CD4-positive, alpha-beta T cell treated with Interleukin-4 for 1 hour (primary cell): Measurements from ENCODE around the gene BUD23.
"Not testable (repeated sequence)": the region's sequence is repeated elsewhere in the genome, so short reads cannot be mapped to it uniquely, and the experiment has no call there.

Experiments used
- DNase-seq, 2 donors: peaks; one replicate each; pipeline ENCODE4 v3.0.0-alpha.2; 2020 to 2022

Gene BUD23

DNA sequence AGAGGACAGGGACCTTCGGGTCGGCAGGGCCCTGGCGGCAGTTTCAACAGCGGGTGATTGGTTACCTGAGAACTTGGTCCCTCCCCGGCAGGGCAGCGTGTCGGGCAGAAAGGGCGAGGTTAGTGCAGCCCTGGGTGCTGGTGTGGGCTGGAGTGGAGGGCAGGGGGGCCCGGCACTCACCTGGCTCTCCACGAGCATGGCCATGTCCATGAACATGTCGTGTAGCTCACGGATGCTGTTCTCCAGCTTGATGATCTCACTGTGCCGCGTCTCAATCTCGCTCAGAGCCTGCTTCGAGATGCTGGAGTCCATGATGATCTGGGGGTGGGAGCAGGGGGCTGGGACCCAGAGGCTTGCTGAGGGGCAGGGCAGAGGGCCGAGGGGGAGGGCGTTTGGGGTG lies 19.3 kb downstream of the BUD23 start:
- DNase-seq, result no peak

DNA sequence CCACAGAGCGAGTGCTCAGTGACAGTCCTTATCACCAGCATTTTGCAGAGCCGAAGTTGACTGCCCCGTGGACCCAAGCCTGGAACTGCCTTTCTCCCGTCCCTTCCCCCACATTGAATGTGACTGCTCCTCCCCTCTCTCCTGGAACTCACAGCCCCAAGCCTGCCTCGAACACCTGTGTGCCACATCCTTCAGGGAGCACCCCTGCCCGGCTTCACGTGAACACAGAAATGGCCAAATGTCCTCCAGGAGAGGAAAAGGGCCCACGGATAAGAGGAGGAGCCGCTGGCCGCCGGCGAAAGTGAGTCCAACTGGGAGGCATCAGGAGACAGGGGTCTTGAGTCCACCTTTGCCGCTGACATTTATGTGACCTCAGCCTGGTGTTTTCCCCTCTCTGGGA lies 19.8 kb downstream of the BUD23 start:
- no peak for DNase-seq

DNA sequence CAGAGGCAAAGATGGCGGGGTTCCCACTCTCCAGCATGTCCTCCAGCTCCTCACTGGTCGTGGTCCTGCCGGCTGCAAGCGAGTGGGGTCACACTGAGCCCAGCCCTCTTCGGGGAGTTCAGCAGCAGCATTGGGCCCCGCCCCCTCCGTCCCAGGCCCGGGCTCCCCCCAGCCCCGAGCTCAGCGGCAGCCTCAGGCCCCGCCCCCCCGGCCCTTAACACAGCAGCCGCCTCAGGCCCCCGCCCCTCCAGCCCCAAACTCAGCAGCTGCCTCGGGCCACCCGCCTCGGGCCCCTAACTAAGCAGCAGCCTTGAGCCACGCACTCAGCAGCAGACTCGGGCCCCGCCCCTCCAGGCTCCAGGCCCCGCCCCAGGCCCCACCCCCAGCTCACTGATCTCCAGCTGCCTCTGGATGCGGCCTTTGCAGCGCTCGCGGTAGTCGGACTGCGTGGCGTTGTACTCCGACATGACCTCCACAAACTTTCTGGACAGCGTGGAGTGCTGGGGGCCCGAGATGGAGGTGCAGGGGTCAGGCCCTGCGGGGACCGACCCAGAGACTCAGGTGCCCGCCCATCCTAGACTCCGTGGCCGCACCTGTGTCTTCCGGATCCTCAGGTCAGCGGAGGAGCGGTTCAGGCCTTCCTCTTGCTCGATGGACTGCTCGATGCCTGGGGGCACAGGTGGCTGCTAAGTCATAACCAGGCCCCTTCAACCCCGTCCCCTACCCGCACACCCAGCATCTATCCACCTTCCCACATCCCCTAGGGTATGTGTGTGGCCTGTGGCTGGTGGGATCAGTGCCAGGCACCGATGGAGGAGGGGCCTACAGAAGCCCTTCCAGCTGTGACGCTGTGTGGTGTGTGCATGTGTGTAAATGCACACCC lies 20.6 kb downstream of the BUD23 start:
- peak; percentile 31 to 41 for DNase-seq

DNA sequence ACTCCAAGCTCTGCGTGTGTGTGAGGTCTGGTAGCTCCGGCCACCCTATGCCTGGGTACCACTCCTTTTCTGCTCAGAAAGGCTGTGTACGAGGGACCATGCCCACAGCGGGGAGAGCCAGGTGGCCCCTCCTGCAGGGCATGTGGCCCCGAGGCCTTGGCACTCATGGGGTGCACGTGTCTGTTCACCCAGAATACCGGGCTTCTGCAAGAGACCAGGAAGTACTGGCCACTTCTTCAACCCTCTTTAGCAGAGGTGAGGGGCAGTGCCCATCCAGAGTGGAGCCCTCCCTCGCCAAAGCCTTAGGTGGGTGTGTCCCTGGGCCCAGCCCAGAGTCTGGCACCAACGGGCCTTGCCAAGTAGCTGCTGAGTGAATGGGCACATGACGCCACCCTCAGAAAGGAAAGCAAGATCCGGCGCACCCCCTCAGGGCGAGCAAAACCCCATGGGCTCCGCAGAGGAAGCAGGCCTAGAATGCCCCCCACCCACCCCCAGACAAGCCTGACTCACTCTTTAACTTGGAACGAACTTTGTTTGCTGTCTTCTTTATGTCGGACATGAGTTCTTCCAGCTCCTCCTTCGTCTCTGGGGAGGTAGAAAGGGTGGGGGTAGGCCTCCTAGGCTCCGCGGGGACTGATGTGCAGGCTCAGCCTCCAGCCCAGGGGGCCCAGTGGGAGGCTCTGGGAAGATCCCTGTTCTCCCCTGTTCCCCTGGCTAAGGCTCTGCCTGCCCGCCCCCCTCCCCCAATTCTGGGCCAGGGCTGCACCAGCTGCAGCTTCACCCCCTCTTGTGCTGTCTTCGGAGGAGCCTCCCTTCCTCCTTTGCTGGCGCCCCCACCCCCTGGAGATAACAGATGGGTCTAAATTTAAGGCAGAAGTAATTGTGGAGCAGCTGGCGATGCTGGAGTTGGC lies 21.5 kb downstream of the BUD23 start:
- DNase-seq, result no peak

DNA sequence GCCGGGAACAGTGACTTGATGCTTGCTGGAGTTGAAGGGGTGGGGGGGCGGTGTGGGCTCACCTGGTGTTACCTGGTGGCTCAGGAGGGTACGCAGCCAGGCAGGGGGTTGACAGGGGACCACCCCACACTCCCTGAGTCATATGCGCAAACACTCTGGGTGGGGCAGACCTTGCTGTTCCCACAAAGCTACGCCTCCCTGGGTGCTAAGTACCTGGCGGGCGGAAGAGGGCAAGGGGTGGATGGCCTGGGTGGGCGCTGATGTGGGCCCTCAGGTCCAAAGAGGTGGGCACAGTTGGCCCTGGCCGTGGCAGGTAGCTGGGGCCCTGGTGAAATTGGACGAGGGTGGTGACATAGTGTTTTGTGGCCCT lies 22.1 kb downstream of the BUD23 start:
- DNase-seq, result no peak

DNA sequence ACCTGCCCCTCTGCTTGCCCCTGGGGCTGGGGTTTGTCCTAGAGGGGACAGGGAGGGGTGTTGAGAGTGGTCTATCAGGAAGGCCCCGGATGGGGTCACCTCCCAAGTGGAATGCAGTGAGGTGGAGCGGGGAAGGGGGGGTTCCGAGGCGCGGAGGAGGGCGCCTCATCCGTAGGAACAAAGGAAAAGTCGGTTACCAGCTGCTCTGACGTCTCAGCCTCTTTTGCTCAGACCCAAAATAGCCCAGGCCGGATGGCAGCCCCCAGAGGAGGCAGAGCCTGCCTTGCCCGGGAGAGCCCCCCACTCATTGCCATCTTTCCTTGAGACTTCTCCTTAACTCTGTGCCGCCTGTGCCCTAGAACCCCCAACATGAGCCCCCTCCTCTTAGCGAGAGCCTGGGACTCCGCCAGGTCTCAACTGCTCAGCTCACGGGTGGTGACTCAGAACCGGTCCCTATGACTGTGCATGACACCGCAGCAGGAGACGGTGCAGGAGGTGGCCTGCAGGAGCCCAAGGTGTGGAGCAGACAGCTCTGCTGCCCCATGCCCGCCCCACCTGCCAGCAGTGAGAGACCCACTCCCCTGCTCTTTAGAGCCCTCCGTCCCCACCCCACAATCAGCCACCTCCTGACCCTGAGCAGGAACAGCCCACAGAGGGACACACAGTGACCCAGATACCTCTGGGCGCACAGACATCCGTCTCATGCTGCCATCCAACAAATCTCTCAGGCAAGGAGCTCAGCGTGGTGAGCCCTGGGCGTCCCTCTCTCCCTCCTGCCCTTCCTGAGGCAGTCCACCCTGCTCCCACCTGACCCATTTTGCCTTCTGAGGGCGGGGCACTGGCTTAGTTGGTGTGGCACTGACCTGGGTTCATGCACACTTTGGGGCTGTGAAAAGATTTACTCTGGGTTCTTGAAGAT lies 23.0 kb downstream of the BUD23 start:
- no peak for DNase-seq

DNA sequence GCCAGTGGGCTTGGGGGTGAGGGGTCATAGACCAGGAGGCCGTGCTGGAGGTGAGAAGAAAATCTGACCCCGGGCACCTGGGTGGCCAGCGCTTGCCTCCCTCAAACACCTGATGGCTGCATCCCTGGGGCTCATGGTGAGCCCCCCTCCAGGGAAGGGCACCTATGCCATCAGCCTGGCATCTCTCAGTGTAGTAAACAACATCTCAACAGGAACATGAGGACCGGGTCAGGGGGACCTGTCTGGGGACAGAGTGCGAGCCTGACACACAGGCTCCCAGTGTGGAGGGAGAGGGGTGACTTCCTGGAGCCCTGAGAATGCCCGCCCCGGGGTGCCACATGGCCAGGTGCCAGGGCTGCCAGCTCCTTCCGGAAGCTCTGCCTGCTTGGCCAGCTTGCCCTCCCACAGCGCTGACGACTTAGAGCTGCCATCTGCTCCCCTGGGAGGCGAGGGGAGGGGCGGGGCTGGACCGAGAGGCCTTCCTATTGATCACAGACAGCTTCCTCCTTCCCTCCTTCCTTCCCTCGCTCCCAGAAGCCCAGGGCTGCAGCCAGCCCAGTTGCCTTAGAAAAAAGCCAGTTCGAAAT lies 23.7 kb downstream of the BUD23 start:
- DNase-seq, result peak; percentile 14 to 35

DNA sequence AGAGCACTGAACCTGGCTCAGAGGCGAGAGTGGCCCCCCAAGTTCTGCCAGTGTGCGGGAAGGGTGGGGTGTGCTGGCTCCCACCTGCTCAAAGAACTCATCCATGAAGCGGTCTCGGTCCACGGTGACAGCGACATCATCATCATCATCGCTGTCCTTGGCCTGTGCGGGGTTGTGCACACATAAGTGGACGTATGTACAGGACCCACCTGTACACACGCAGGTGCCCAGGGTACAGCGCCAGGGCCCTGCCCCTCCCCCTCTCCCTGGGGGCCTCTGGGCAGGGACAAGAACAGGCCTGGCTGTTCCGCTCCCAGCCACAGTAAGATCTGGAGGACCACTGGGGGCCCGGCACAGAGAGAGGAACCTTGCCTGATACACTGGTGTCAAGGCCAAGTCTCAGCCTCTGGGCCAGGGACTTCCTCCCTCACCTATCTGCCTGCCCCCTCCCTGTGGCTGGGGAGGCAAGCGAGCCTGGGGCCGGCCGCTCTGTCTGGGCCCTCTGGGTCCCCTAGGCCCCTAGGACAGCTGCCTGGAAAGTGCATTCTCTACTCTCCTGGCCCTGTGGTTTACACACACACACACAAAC lies 25.7 kb downstream of the BUD23 start:
- DNase-seq, result no peak

DNA sequence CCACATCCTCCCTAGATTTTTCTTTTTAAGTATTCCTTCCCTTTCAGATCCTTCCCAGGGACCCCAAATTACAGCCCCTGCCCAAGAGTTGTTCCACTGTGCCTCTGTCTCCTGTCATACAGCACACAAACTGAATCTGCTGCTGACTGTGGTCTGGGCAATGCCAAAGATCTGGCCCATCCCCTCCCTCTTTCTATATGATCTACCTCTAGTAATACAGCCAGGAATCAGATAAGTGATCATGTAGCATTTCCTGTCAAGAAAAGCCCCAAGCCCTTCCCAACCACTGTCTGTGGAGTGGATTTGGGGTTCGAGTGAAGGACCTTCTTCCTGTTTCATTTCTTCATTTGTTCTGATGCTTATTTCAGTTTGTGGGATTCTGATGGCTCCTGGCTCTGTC lies 29.4 kb downstream of the BUD23 start:
- DNase-seq, result no peak

DNA sequence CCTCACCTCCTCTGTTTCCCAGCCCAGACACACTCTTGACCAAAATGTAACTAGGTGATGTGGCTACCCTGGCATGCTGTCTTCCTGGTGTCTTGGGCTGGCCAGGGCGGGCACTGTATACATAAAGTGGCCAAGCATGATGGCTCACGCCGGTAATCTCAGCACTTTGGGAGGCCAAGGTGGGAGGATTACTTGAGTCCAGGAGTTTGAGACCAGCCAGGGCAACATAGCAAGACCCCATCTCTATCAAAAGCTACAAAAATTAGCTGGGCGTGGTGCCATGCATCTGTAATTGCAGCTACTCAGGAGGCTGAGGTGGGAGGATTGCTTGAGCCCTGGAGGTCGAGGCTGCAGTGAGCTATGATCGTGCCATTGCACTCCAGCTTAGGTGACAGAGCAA lies 29.9 kb downstream of the BUD23 start:
- not testable (repeated sequence) for DNase-seq

DNA sequence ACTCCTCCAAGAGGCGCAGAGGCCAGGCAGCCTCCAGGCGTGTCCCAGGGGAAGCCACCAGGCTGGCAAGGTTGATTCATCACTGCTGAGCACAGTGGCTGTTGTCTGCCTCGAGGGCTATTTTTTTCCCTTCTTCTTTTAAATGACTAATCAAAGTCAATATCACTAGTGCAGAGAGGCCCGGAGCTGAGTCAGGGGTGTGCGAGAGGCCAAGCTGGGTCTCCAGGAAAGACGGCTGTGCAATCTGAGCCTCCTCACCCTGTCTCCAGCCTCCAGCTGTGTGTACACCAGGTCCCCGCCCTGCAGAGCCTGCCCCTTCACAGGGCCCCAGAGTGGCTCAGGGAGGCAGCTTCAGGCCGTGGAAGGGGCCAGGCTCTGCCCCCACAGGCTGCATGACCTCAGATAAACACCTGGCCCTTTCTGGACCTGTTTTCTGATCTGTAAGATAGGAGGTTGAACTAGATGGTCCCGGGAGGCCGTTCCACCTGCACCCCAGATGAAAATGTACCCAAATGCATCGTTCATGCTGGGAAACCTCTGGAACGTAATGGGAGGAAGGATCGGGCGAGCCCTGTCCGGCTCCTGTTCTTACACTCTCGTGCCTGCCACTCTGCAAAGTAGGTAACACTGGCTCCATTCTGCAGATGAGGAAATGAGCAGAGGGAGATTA lies 32.4 kb downstream of the BUD23 start:
- peak in 1 of 2 donors; percentile 17 for DNase-seq

DNA sequence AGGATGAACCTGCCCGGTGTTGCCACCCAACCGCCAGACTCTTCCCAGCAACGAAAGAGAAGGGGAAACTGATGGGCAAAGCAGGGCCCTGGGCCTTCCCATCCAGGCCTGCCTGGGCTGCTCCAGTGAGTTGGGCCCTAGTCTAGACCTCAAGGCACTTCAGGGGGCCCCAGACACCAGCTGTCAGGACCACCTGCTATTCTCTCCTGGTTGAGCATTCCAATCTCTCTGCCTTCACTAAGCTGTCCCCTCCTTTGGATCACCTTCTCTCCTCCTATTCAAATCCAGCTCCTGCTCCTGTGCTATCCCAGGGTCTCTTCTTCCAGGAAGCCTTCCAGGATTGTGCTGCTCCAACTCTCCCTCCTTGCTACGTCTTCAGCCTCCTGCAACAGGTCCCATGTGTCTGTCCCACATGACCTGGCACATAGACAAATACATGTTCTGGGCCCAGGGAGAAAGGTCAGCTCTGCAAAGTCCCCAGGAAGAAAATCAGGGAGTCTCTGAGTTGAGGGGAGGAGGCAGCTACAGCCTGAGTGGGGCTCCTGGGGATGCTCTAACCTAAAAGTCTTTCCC lies 33.0 kb downstream of the BUD23 start:
- no peak for DNase-seq

DNA sequence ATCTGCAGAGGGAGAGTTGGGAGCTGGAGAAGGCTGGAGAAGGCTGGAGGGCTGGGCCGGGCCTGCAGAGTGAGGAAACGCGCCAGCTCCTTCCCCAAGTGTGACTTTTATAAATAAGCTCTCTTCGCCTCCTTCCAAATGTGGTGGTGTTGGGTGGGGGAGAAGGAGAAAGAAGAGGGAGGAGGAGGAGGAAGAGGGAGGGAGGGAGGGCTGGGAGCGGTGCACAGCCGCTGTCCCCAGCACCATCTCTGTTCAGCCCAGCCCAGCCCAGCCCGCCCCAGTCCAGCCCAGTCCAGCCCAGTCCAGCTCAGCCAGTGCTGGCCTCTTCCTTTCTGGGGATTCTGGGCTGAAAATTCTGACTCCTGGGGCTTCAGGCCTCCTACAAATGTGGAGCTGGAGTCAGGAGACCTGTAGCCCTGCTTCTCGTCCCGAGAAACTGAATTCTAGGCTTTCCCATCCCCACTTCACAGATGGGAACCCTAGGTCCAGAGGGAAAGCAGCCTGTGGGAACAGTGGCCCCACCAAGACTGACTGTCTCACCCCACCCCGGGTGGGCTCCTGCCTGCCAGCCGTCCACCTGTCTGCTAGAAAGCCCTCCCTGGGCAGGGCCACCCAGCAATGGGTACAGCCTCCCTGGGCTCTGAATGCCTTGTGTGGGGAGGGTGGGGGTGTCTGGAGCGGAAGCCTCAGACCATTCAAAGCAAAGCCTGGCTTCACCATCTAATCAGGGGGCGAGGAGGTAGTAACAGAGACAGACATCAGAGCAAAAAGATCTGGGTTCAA lies 33.8 kb downstream of the BUD23 start:
- no peak for DNase-seq

DNA sequence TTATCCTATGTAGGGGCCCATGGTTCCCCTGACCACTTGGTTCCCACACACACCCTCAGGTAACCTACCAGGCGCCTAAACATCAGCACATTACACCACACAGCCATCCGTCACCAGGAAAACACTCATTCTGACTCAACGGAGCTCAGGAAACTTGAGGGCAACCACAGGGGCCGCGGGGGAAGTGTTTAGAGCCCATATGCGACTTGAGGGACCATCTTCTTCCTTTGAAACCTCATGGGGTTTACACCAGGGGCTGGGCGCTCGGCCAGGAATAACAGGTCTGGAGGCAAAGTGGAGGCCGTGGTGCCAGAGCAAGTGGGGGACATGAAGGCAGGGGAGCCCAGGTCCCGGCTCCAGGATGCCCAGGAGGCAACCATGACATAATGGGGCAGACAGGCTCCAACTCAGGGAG lies 34.6 kb downstream of the BUD23 start:
- peak; percentile 74 to 76 for DNase-seq

DNA sequence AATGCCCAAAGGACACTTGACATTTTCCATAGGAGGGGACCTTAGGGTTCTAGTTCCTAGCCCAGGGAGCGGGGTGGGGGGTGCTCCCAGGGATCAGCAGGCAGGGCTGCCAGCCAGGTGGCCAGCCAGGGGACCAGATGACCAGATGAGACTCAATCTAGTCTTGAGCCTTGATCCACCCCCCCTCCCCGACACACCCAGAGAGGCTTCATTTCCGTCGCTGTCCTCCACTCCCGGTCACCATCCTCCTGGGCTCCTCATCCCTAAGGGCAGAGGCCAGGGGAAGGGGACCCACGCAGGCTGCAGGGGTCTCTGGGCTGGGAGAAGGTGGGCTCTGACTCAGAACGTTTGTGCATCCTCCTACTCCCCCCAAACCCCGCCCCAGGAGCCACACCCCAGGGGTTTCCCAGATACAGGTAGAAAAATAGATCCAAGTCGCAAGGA lies 35.1 kb downstream of the BUD23 start:
- DNase-seq, result peak in 1 of 2 donors; percentile 26

DNA sequence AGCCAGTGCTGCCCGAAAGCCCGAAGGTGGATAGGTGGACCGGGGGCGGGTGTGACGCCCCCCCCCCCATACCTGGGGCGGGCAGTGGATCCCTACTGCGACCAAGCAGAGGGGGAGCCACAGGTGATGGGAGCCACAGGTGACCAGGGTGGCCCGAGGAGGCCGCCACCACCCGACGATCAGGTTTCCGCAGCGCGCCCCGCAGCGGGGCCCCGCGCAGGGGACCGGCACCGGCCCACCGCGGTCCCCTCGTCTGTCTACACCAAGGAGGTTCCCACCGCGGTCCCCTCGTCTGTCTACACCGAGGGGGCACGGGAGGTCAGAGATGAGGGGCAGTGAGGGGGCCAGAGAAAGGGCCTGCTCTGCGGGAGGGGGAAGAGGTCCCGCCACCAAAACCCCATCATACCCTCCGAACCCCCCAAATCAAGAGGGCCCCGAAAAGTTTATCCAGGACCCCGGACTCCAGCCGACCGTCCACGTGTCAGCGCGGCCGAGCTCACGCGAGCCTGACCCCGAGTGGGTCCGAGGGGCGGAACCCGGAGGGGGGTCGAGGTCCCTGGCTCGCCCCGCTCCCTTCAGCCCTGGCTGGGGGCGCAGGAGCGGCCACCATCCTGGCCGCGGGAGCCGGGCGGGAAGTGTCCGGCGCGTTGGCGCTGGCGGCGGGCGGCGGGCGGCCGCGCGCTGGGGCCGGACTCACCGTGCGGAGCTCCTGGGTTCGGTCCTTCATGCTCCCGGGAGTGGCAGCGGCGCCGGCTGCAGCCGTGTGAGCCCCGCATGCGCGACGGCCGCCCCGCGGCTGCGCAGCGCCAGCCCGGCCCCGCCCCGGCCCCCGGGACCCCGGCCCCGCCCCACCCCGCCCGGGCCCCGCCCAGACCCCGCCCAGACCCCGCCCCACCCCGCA lies 35.8 kb downstream of the BUD23 start, which contains the start of gene STX1A:
TSS of gene STX1A (minus strand) at position 765 of the 901 bp plus-strand sequence. CDS start at position 727, 38 bp downstream.
- peak; percentile 68 to 76 for DNase-seq

DNA sequence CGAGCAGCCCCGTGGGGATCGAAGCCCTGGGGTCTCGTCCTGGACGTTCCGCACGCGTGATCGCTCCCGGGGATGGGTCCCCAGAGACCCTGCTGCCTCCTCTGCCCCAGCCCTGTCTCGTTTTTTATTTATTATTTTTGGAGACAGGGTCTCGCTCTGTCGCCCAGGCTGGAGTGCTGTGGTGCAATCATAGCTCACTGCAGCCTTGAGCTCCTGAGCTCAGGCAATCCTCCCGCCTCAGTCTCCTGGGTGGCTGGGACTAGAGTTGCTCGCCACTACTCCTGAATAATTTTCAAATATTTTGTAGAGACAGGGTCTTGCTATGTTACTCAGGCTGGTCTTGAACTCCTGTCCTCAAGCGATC lies 36.4 kb downstream of the BUD23 start:
- no peak for DNase-seq

DNA sequence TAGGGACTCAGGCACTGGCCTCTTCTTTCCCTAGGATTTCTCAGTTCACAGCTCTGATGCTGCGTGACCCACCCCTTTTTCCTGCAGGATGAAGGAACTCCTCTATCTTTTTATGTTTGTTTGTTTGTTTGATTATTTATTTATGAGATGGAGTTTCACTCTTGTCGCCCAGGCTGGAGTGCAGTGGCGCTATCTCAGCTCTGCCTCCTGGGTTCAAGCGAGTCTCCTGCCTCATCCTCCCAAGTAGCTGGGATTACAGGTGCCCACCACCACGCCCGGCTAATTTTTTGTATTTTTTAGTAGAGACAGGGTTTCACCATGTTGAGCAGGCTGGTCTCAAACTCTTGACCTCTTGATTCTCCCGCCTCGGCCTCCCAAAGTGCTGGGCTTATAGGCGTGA lies 37.0 kb downstream of the BUD23 start:
- DNase-seq, result not testable (repeated sequence)

DNA sequence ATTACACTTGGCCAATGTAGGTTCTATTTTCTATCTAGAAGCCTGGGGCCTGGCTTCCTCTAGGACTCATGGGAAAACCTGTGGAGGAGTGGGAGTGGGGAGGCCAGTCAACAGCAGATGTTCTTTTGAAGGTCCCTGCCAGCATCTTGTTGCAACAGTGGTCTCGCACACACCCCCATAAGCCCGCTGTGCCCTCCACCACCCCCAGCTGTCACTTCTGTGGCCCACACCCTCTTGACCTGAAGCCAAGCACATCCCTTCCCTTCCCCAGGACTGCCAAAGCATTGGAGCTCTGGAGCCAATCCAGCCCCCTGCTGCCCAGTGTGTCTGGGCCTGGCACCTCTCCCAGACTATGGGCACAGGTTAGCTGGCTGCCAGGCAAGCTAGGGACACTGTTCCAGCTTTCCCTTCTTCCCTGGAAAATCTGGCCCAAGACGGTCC lies 38.0 kb downstream of the BUD23 start:
- DNase-seq, result no peak
